Heart left ventricle (tissue), 16 donors: Measurements from ENCODE around the gene ELOB. TPM values are rescaled to one million over a fixed set of nuclear protein-coding genes. Genes with fewer than 3 reads are reported as not detected.

ENCODE experiments used
- ATAC-seq, 4 donors: fragments of 200-7000 bp; cut with Tn5 transposase; one replicate each; pipeline ENCODE4 v1.9.1; 2020 to 2022; ENCODE audit warnings: moderate library complexity in 4 of 4, mild to moderate bottlenecking in 3 of 4, moderate number of reproducible peaks in 1 of 4
- DNase-seq, 5 donors: peaks; one replicate each; pipeline ENCODE4 v3.0.0-alpha.2; 2020
- H3K27ac ChIP-seq, 12 donors: fragments of 200-600 bp; sonication (generic) in 4 of 12; one replicate each; pipeline versions ENCODE4 v1.5.0 to v1.8.0; 2016 to 2022; ENCODE audit warnings: mild to moderate bottlenecking in 2 of 12
- H3K27me3 ChIP-seq, 9 donors: fragments of 200-600 bp; sonication (generic) in 2 of 9; one replicate each; pipeline versions ENCODE4 v1.5.1 to v1.8.0; 2016 to 2022; ENCODE audit warnings: mild to moderate bottlenecking in 3 of 9
- H3K36me3 ChIP-seq, 9 donors: fragments of 200-600 bp; sonication (generic) in 2 of 9; one replicate each; pipeline versions ENCODE4 v1.5.0 to v1.8.0; 2018 to 2022; ENCODE audit warnings: mild to moderate bottlenecking in 2 of 9
- H3K4me1 ChIP-seq, 12 donors: fragments of 200-600 bp; sonication (generic) in 4 of 12; one replicate each; pipeline versions ENCODE4 v1.5.0 to v1.8.0; 2016 to 2022; ENCODE audit warnings: mild to moderate bottlenecking in 3 of 12
- H3K4me3 ChIP-seq, 12 donors: fragments of 200-600 bp; sonication (generic) in 4 of 12; one replicate each; pipeline versions ENCODE4 v1.5.0 to v1.8.0; 2017 to 2022; ENCODE audit warnings: mild to moderate bottlenecking in 9 of 12, moderate library complexity in 4 of 12
- H3K9me3 ChIP-seq, 12 donors: fragments of 200-600 bp; sonication (generic) in 4 of 12; one replicate each; pipeline versions ENCODE4 v1.5.0 to v1.8.0; 2016 to 2022; ENCODE audit warnings: mild to moderate bottlenecking in 1 of 12
- POLR2A ChIP-seq, 2 donors: fragments of 450-650 bp; IDR thresholded peaks; one replicate each; pipeline ENCODE4 v1.6.1; 2017; ENCODE audit warnings: antibody characterized with exemption in 2 of 2, mild to moderate bottlenecking in 2 of 2, moderate library complexity in 2 of 2
- WGBS, 4 donors: extraction: QIAGEN DNeasy Blood & Tissue Kit in 2 of 4; methylation state at CpG; one replicate each; pipeline versions ENCODE4 v1.1.5 to v1.1.7; 2013 to 2018; 5-methylcytosine and 5-hydroxymethylcytosine counted together
- intact Hi-C, 10 donors: fragments of 100-400 bp; cut with DNase I; formaldehyde crosslinking; loops; one replicate each; pipeline versions ENCODE4 v1.11.1 to v1.14.2; 2022
- polyA plus RNA-seq, 2 donors: library from polyadenylated mRNA; stranded (reverse); fragments of 200-250 nt; gene quantifications; one replicate each; pipeline ENCODE4 v1.2.3, GENCODE V29; 2013
- total RNA-seq, 9 donors: library from RNA; depleted of rRNA in 2 of 9; stranded (reverse); fragments of >200 nt in 2 of 9; fragmentation: NEBNext Ultra II Directional in 3 of 9; extraction: Animal tissue kit (Norgen Biotek cat#: 25700) in 3 of 9; gene quantifications; one replicate each; pipeline versions ENCODE4 v1.1.0 to v1.2.4, GENCODE V29; 2016 to 2023
- TF ChIP-seq, protein P1 (sequence below), 12 donors: fragments of 200-600 bp; sonication (generic) in 4 of 12; IDR thresholded peaks; one replicate each; pipeline versions ENCODE4 v1.5.0 to v1.8.0; 2018 to 2022; ENCODE audit warnings: antibody characterized with exemption in 12 of 12, mild to moderate bottlenecking in 5 of 12
- donor health status: ischemic (EF 13 %, LVEDD 7.1; RV severe dilation, severe dysfunction).
- donor health status: healthy with polysubstance abuse.
- donor health status: DM: no; HTN: yes; CAD: no.
- donor health status: DM: no; HTN: no; CAD: no.
- donor health status: ischemic (EF 25% LVEDD 6.9; RV normal size, moderate dysfunction).
- donor health status: ischemic (EF 25% LVEDD 5.7; RV mildly dilated, moderate dysfunction).
- donor health status: healthy.
- donor health status: DM: yes; HTN: yes; CAD: no.
- donor health status: ischemic (EF 35%, LVEDD 5.7; RV mildly dilated, moderate dysfunction).
- donor health status: nonischemic (EF 11% LVEDD 7.7; RV severe dilation, severe dysfunction).
- donor health status: DM: yes; HTN: yes; CAD: no.
- donor health status: PGD.
- donor health status: ischemic (EF 29% LVEDD 5.4; RV normal size, mild dysfunction).
- donor health status: nonischemic (EF 23%, LVEDD 6.1; RV moderate dilation, normal function).

ELOB gene
- total and polyA plus RNA-seq, 11 donors, result 213 to 1,067 (median 325) TPM

DNA sequence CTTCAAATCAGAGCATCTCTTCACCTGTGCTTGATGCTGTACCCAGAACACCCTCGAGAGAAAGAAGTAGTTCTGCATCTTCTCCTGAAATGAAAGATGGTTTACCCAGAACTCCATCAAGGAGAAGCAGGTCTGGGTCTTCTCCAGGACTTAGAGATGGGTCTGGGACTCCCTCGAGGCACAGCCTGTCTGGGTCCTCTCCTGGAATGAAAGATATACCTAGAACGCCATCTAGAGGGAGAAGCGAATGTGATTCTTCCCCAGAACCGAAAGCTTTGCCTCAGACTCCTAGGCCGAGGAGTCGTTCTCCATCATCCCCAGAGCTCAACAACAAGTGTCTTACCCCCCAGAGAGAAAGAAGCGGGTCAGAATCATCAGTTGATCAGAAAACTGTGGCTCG lies 12.4 kb downstream of the ELOB start:
- peaks cover 0 to 28% (median 6%) of the 10 kb centered on the region in 12 donors for H3K4me1 ChIP-seq
- 97 to 98% (median 97%) methylated on average over 9 of the region's 9 CpGs for WGBS, 4 donors
- ATAC-seq (no peak), DNase-seq (no peak)
- TF ChIP-seq, protein P1, sequence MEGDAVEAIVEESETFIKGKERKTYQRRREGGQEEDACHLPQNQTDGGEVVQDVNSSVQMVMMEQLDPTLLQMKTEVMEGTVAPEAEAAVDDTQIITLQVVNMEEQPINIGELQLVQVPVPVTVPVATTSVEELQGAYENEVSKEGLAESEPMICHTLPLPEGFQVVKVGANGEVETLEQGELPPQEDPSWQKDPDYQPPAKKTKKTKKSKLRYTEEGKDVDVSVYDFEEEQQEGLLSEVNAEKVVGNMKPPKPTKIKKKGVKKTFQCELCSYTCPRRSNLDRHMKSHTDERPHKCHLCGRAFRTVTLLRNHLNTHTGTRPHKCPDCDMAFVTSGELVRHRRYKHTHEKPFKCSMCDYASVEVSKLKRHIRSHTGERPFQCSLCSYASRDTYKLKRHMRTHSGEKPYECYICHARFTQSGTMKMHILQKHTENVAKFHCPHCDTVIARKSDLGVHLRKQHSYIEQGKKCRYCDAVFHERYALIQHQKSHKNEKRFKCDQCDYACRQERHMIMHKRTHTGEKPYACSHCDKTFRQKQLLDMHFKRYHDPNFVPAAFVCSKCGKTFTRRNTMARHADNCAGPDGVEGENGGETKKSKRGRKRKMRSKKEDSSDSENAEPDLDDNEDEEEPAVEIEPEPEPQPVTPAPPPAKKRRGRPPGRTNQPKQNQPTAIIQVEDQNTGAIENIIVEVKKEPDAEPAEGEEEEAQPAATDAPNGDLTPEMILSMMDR (IDR thresholded peaks at IDR 0.05), result no peak
- TF ChIP-seq POLR2A (IDR thresholded peaks at IDR 0.05), result no peak
- H3K36me3 ChIP-seq, result peaks cover 4 to 100% (median 100%) of the 10 kb centered on the region in 9 donors
- no peaks in the 10 kb centered on the region for H3K9me3 ChIP-seq
- no peak overlapping the region for H3K27ac ChIP-seq
- no peak overlapping the region for H3K4me3 ChIP-seq
- intact Hi-C loops, result no loop called here
- no peaks in the 10 kb centered on the region for H3K27me3 ChIP-seq

DNA sequence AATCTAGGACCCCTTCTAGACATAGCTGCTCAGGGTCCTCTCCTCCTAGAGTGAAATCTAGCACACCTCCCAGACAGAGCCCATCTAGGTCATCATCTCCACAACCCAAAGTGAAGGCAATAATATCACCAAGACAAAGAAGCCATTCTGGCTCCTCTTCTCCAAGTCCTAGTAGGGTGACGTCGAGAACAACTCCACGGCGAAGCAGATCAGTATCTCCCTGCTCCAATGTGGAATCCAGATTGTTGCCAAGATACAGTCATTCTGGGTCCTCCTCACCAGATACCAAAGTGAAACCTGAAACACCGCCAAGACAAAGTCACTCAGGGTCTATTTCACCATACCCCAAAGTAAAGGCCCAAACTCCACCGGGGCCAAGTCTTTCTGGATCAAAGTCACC lies 13.9 kb downstream of the ELOB start:
- peaks cover 0 to 17% (median 4%) of the 10 kb centered on the region in 12 donors for H3K4me1 ChIP-seq
- H3K9me3 ChIP-seq, result no peaks in the 10 kb centered on the region
- no peak overlapping the region for H3K27ac ChIP-seq
- intact Hi-C loops, result no loop called here
- no peaks in the 10 kb centered on the region for H3K27me3 ChIP-seq
- 94 to 96% (median 95%) methylated on average over 6 of the region's 6 CpGs for WGBS, 4 donors
- no peak overlapping the region for H3K4me3 ChIP-seq
- no peak for ATAC-seq
- no peak for DNase-seq
- H3K36me3 ChIP-seq, result peaks cover 6 to 100% (median 100%) of the 10 kb centered on the region in 9 donors
- TF ChIP-seq, protein P1 (IDR thresholded peaks at IDR 0.05), result no peak
- TF ChIP-seq POLR2A (IDR thresholded peaks at IDR 0.05), result no peak

DNA sequence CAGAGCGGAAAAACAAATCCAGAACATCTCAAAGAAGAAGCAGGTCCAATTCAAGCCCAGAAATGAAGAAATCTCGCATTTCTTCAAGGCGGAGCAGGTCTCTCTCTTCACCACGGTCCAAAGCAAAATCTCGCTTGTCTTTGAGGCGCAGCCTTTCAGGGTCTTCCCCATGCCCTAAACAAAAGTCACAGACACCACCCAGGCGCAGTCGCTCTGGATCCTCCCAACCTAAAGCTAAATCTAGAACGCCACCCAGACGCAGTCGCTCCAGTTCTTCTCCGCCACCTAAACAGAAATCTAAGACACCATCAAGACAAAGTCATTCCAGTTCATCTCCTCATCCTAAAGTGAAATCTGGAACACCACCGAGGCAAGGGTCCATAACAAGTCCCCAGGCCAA lies 14.4 kb downstream of the ELOB start:
- 95 to 99% (median 98%) methylated on average over 13 of the region's 13 CpGs for WGBS, 4 donors
- no peaks in the 10 kb centered on the region for H3K27me3 ChIP-seq
- H3K9me3 ChIP-seq, result no peaks in the 10 kb centered on the region
- no peak for ATAC-seq
- intact Hi-C loops, result no loop called here
- no peak for TF ChIP-seq POLR2A (IDR thresholded peaks at IDR 0.05)
- TF ChIP-seq, protein P1 (IDR thresholded peaks at IDR 0.05), result no peak
- no peak overlapping the region for H3K4me3 ChIP-seq
- H3K27ac ChIP-seq, result no peak overlapping the region
- DNase-seq, result no peak
- H3K36me3 ChIP-seq, result peaks cover 6 to 100% (median 100%) of the 10 kb centered on the region in 9 donors
- H3K4me1 ChIP-seq, result peaks cover 0 to 19% (median 4%) of the 10 kb centered on the region in 12 donors

DNA sequence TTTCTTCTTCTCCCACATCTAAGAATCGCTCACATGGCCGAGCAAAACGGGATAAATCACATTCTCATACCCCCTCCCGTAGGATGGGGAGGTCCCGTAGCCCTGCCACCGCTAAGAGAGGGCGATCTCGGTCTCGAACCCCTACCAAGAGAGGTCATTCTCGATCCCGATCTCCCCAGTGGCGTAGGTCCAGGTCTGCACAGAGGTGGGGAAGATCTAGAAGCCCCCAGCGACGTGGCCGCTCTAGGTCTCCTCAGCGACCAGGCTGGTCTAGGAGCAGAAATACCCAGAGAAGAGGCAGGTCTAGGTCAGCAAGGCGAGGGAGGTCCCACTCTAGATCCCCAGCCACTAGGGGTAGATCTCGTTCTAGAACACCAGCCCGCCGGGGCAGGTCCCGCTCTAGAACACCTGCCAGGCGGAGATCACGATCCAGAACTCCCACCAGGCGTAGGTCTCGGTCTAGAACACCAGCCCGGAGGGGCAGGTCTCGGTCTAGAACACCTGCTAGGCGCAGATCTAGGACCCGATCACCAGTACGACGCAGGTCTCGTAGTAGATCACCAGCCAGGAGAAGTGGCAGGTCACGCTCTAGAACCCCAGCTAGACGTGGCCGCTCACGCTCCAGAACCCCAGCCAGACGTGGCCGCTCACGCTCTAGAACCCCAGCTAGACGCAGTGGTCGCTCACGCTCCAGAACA lies 15.0 kb downstream of the ELOB start:
- peak in 1 of 5 donors; percentile 40 for DNase-seq

More for the DNA sequence above, 15.0 kb downstream of the ELOB start:
- intact Hi-C loops, result no loop called here
- H3K4me1 ChIP-seq, result peaks cover 0 to 19% (median 8%) of the 10 kb centered on the region in 12 donors
- TF ChIP-seq, protein P1 (IDR thresholded peaks at IDR 0.05), result no peak
- TF ChIP-seq POLR2A (IDR thresholded peaks at IDR 0.05), result no peak
- ATAC-seq, result peak in 2 of 4 donors; percentile 3 to 6
- H3K4me3 ChIP-seq, result no peak overlapping the region
- H3K27ac ChIP-seq, result no peak overlapping the region
- H3K9me3 ChIP-seq, result no peaks in the 10 kb centered on the region
- peaks cover 6 to 100% (median 100%) of the 10 kb centered on the region in 9 donors for H3K36me3 ChIP-seq
- no peaks in the 10 kb centered on the region for H3K27me3 ChIP-seq
- WGBS, 4 donors, result 98 to 99% (median 98%) methylated on average over 15 to 42 of the region's 42 CpGs
